Measurements from ENCODE around the gene PTPRN. TPM values are rescaled to one million over a fixed set of nuclear protein-coding genes. Genes with fewer than 3 reads are reported as not detected.

PTPRN gene
- total and polyA plus RNA-seq, 4 donors = 0.39 TPM; not detected in 3

DNA sequence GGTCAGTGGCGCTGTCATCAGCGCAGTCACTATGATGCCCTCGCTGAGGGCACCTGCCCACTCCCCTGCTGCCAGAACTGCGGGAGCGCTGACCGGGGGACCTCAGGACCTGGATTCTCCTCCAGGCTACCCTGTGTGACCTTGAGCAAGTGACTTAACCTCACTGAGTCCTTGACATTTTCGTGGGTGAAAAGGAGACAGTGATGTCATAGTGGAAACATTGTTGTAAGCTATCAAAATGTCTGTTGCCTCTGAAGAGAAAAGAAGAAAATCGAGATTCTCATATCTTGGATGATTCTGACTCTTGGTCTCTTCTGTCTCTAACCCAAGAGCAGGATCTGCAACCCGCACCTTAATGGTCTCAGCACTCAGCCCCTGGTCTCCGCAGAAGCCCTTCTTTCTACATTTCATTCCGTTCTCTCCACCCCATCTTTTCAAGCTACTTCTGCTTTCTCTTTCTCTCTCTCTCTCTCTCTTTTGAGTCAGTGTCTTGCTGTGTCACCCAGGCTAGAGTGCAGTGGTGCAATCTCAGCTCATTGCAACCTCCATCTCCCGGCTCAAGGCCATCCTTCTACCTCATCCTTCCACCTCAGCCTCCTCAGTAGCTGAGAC lies 54.5 kb downstream of the PTPRN start:
- Histone ChIP-seq H3K27ac (ENCODE audit: low read depth in 1 of 2, low read length in 2 of 2) (no peak overlapping the region), H3K4me1 (ENCODE audit: control insufficient read depth in 1 of 2, insufficient read depth in 2 of 2, low read length in 2 of 2) (no peaks in the 10 kb centered on the region), H3K36me3 (ENCODE audit: control insufficient read depth in 1 of 2, insufficient read depth in 2 of 2, low read length in 1 of 2) (no peaks in the 10 kb centered on the region), H3K4me3 (ENCODE audit: low read length in 2 of 2) (peak overlapping the region; percentile 46 to 75), H3K27me3 (ENCODE audit: control insufficient read depth in 1 of 2, insufficient read depth in 2 of 2, low read length in 1 of 2) (no peaks in the 10 kb centered on the region), H3K9me3 (ENCODE audit: control insufficient read depth, low read length) (no peaks in the 10 kb centered on the region)
- intact Hi-C loops (cut with DNase I) = no loop called here
- ATAC-seq (ENCODE audit: low FRiP score) (no peak), DNase-seq (no peak)
- 27 to 30% methylated on average over 11 to 12 of the region's 12 CpGs for WGBS, 2 donors

DNA sequence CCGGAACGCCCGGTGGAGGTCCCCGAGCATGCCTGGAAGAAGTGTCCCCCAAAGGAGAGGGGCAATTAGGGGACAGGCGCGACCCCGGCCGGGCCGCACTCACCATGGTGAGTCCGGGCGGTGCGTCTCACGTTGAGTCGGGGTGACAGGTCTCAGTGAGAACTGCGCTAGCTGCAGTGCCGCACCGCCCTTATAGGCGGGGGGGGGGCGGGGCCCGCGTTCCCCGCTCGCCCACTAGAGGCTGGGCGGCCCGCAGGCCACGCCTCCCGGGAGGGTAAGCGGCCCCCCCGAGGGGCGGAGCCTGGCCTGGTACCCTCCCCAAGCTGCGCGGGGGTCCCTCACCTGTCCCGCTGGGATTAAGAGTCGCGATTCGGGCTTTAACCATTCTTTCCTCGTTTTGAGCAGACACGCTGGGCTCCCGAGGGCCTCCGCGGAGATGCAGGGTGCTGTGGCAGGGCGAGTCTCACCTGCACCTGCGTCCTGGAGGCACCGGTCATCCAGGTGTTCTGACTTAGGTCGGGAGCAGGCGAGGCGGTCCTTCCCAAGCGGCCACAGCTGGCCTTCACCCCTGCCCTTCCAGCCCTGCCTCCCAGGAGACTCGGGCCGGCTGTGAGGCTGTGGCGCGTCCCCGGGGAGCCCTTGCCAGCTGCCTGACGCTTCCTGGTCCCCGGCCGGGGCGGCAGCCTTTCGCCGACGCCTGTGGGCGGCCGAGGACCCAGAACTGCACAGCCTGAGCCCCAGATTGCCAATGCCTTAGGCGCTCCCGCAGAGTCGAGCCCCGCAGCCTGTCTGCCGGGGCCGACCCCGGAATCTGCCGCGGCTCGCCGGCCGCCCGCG lies 55.2 kb downstream of the PTPRN start, which contains the start of gene TUBA4A:
TUBA4A (minus strand) TSS at position 166 of the 837 bp plus-strand sequence; CDS start at position 106, 60 bp downstream.
- peak within 1 kb of the TSS; percentile 75 to 76 for H3K4me3 ChIP-seq (ENCODE audit: low read length in 2 of 2)
- ATAC-seq (ENCODE audit: low FRiP score) = peak; percentile 93
- no peaks in the 10 kb centered on the region for H3K27me3 ChIP-seq (ENCODE audit: control insufficient read depth in 1 of 2, insufficient read depth in 2 of 2, low read length in 1 of 2)
- no peaks in the 10 kb centered on the region for H3K4me1 ChIP-seq (ENCODE audit: control insufficient read depth in 1 of 2, insufficient read depth in 2 of 2, low read length in 2 of 2)
- WGBS, 2 donors = 0% methylated on average over 60 to 76 of the region's 76 CpGs
- no peaks in the 10 kb centered on the region for H3K9me3 ChIP-seq (ENCODE audit: control insufficient read depth, low read length)
- intact Hi-C loops (cut with DNase I) = loop anchor here in 1 of 2 donors (2.0 kb wide), 3 partner anchors 25 to 41 kb away; partner anchors contain the start of genes ABCB6 and DNAJB2
- no peaks in the 10 kb centered on the region for H3K36me3 ChIP-seq (ENCODE audit: control insufficient read depth in 1 of 2, insufficient read depth in 2 of 2, low read length in 1 of 2)
- peak within 1 kb of the TSS; percentile 8 to 76 for H3K27ac ChIP-seq (ENCODE audit: low read depth in 1 of 2, low read length in 2 of 2)
- DNase-seq = peak; percentile 90 to 95

DNA sequence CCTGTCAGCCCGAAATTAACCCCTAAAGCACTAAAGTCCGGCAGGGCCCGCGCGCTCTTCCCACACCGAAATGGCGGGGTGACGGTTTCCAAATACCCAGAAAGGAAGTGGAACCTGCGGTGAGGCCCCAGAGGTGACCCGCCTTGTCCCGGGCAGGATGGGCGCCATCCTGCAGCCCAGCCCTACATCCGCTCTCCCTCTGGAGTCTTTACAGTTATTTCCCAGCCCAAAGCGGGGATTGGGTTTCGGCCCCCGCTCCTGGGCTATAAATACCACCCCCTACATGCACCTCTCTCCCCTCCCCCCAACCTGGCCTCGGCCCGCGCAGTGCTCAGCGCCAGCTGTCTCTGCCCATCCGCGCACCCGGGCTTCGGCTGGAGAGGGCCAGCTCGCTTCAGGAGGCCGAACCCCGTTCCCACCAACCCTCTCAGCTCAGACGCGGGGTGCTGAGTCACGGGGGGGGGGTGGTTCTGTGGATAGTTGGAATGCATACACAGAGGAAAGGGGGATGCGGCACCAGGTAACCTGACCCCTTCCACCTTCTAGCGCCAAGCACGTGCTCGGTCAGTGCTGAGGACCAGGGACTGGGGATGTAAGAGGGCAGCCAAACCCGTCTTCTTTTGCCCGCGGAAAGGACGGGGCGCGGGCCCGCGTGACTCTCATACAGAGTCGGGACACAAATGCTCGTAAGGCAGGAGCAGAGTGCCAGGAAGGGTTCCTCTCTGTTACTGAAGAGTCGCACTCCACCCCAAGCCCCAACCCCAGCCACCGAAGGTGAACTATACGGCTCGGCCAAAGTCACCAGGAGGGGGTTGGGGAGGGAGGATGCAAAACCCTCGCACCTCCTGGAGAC lies 56.1 kb downstream of the PTPRN start, which contains the start of gene TUBA4B:
TUBA4B (plus strand) TSS at position 344 of the 853 bp plus-strand sequence; CDS start at position 509, 165 bp downstream.
- intact Hi-C loops (cut with DNase I) = loop anchor here in 1 of 2 donors (2.0 kb wide), 3 partner anchors 26 to 42 kb away; partner anchors contain the start of genes ABCB6 and DNAJB2
- no peaks in the 10 kb centered on the region for H3K36me3 ChIP-seq (ENCODE audit: control insufficient read depth in 1 of 2, insufficient read depth in 2 of 2, low read length in 1 of 2)
- H3K9me3 ChIP-seq (ENCODE audit: control insufficient read depth, low read length) = no peaks in the 10 kb centered on the region
- H3K4me1 ChIP-seq (ENCODE audit: control insufficient read depth in 1 of 2, insufficient read depth in 2 of 2, low read length in 2 of 2) = no peaks in the 10 kb centered on the region
- peak within 1 kb of the TSS; percentile 75 to 76 for H3K4me3 ChIP-seq (ENCODE audit: low read length in 2 of 2)
- DNase-seq (peak; percentile 64 to 86), ATAC-seq (ENCODE audit: low FRiP score) (peak; percentile 47)
- no peaks in the 10 kb centered on the region for H3K27me3 ChIP-seq (ENCODE audit: control insufficient read depth in 1 of 2, insufficient read depth in 2 of 2, low read length in 1 of 2)
- 10 to 11% methylated on average over 46 to 49 of the region's 49 CpGs for WGBS, 2 donors
- H3K27ac ChIP-seq (ENCODE audit: low read depth in 1 of 2, low read length in 2 of 2) = peak within 1 kb of the TSS; percentile 8 to 76

DNA sequence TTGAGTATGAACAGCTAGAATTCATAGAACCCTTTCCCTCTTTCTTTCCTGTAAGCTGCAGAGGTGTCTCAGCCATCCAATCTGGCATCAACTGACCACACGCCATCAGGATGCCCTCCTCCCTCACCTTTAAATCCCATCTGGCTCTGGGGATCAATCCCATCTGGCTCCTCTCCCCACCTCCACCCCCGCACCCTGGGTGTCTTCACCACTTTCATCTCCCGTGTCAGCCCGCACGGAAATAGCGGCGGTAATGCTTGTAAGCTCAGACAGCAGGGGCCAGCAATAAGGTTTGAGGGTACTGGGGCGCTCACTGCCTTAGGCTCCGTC lies 56.7 kb downstream of the PTPRN start:
- no peaks in the 10 kb centered on the region for H3K4me1 ChIP-seq (ENCODE audit: control insufficient read depth in 1 of 2, insufficient read depth in 2 of 2, low read length in 2 of 2)
- H3K27me3 ChIP-seq (ENCODE audit: control insufficient read depth in 1 of 2, insufficient read depth in 2 of 2, low read length in 1 of 2) = no peaks in the 10 kb centered on the region
- DNase-seq = no peak
- WGBS, 2 donors = 56 to 62% methylated on average over 9 of the region's 9 CpGs
- peak overlapping the region in 1 of 2 donors; percentile 75 for H3K4me3 ChIP-seq (ENCODE audit: low read length in 2 of 2)
- H3K9me3 ChIP-seq (ENCODE audit: control insufficient read depth, low read length) = no peaks in the 10 kb centered on the region
- no peaks in the 10 kb centered on the region for H3K36me3 ChIP-seq (ENCODE audit: control insufficient read depth in 1 of 2, insufficient read depth in 2 of 2, low read length in 1 of 2)
- H3K27ac ChIP-seq (ENCODE audit: low read depth in 1 of 2, low read length in 2 of 2) = peak overlapping the region in 1 of 2 donors; percentile 25
- intact Hi-C loops (cut with DNase I) = loop anchor here in 1 of 2 donors (2.0 kb wide), 3 partner anchors 26 to 42 kb away; partner anchors contain the start of genes ABCB6 and DNAJB2
- no peak for ATAC-seq (ENCODE audit: low FRiP score)

DNA sequence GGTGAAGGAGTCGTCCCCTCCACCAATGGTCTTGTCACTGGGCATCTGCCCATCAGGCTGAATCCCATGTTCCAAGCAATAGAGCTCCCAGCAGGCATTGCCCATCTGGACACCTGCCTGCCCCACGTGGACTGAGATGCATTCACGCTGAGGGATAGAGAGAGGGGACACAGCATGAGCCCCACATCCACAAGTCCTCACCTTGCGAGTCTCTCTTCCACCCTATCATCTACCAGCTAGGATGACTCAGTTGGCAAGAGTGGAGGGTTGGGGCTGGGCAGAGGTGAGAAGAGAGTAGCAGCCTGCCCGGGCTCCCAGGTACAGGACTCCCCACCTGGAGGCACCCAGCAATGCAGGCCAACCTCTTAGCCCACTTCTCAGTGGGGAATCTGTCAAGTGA lies 57.1 kb downstream of the PTPRN start:
- peak overlapping the region in 1 of 2 donors; percentile 75 for H3K4me3 ChIP-seq (ENCODE audit: low read length in 2 of 2)
- H3K4me1 ChIP-seq (ENCODE audit: control insufficient read depth in 1 of 2, insufficient read depth in 2 of 2, low read length in 2 of 2) = no peaks in the 10 kb centered on the region
- H3K36me3 ChIP-seq (ENCODE audit: control insufficient read depth in 1 of 2, insufficient read depth in 2 of 2, low read length in 1 of 2) = no peaks in the 10 kb centered on the region
- peak overlapping the region in 1 of 2 donors; percentile 62 for H3K27ac ChIP-seq (ENCODE audit: low read depth in 1 of 2, low read length in 2 of 2)
- WGBS, 2 donors = 51 to 66% methylated on average over 5 of the region's 5 CpGs
- DNase-seq (no peak), ATAC-seq (ENCODE audit: low FRiP score) (no peak)
- no peaks in the 10 kb centered on the region for H3K9me3 ChIP-seq (ENCODE audit: control insufficient read depth, low read length)
- intact Hi-C loops (cut with DNase I) = loop anchor here in 1 of 2 donors (2.0 kb wide), 3 partner anchors 27 to 43 kb away; partner anchors contain the start of genes ABCB6 and DNAJB2
- H3K27me3 ChIP-seq (ENCODE audit: control insufficient read depth in 1 of 2, insufficient read depth in 2 of 2, low read length in 1 of 2) = no peaks in the 10 kb centered on the region

DNA sequence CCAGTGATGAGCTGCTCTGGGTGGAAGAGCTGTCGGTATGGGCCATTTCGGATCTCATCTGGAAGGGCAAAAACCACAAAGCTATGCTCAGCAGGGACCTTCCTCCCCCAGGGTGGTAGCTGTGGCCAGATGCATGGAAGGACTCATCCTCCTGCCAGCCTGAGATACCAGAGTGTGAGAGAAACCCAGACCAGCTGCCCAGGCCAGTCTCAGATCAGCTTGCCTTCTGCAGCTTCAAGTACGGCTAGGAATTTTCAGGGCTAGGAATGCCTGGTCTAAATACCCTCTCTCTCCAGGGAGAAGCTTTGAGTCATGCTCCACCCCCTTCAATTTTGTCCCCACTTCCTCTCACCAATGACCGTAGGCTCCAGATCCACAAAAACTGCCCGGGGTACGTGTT lies 57.5 kb downstream of the PTPRN start:
- no peak for ATAC-seq (ENCODE audit: low FRiP score)
- Histone ChIP-seq H3K9me3 (ENCODE audit: control insufficient read depth, low read length) (no peaks in the 10 kb centered on the region), H3K4me3 (ENCODE audit: low read length in 2 of 2) (no peak overlapping the region), H3K27ac (ENCODE audit: low read depth in 1 of 2, low read length in 2 of 2) (peak overlapping the region in 1 of 2 donors; percentile 62), H3K4me1 (ENCODE audit: control insufficient read depth in 1 of 2, insufficient read depth in 2 of 2, low read length in 2 of 2) (no peaks in the 10 kb centered on the region), H3K36me3 (ENCODE audit: control insufficient read depth in 1 of 2, insufficient read depth in 2 of 2, low read length in 1 of 2) (no peaks in the 10 kb centered on the region), H3K27me3 (ENCODE audit: control insufficient read depth in 1 of 2, insufficient read depth in 2 of 2, low read length in 1 of 2) (no peaks in the 10 kb centered on the region)
- intact Hi-C loops (cut with DNase I) = loop anchor here in 1 of 2 donors (2.0 kb wide), 3 partner anchors 27 to 43 kb away; partner anchors contain the start of genes ABCB6 and DNAJB2
- WGBS, 2 donors = 38 to 50% methylated on average over 6 of the region's 6 CpGs
- no peak for DNase-seq

DNA sequence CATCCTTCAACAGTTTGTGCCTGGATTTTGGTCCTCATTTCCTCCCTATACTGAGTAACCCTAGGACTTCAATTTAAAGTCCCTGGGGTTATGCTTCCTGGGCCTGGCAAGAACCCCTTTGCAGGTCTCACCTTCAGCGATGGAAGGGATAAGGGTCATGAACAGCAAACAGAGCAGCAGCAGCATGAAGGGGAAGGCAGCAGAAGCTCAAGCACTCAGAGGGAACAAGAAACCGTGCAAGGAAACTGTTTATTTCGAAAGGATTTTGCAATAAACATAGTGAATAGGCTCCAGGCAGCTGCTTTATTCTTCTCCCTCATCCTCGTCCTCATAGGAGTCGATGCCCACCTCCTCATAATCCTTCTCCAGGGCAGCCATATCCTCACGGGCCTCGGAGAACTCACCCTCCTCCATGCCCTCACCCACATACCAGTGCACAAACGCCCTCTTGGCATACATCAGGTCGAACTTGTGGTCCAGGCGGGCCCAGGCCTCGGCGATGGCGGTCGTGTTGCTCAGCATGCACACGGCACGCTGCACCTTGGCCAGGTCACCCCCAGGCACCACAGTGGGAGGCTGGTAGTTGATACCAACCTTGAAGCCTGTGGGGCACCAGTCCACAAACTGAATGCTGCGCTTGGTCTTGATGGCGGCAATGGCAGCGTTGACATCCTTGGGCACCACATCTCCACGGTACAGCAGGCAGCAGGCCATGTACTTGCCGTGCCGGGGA lies 59.0 kb downstream of the PTPRN start:
- no peaks in the 10 kb centered on the region for H3K27me3 ChIP-seq (ENCODE audit: control insufficient read depth in 1 of 2, insufficient read depth in 2 of 2, low read length in 1 of 2)
- DNase-seq = no peak
- intact Hi-C loops (cut with DNase I) = no loop called here
- peak overlapping the region in 1 of 2 donors; percentile 89 for H3K27ac ChIP-seq (ENCODE audit: low read depth in 1 of 2, low read length in 2 of 2)
- no peaks in the 10 kb centered on the region for H3K4me1 ChIP-seq (ENCODE audit: control insufficient read depth in 1 of 2, insufficient read depth in 2 of 2, low read length in 2 of 2)
- H3K9me3 ChIP-seq (ENCODE audit: control insufficient read depth, low read length) = no peaks in the 10 kb centered on the region
- WGBS, 2 donors = 75 to 77% methylated on average over 22 of the region's 22 CpGs
- H3K36me3 ChIP-seq (ENCODE audit: control insufficient read depth in 1 of 2, insufficient read depth in 2 of 2, low read length in 1 of 2) = no peaks in the 10 kb centered on the region
- no peak for ATAC-seq (ENCODE audit: low FRiP score)
- H3K4me3 ChIP-seq (ENCODE audit: low read length in 2 of 2) = no peak overlapping the region
